Right lobe of liver (tissue), 4 donors: ENCODE results near the gene WDR82.

Source experiments
- POLR2A ChIP-seq: fragments of 450-650 bp; IDR thresholded peaks from one replicate; pipeline ENCODE4 v1.6.1; 2017; ENCODE audit warnings: antibody characterized with exemption, mild to moderate bottlenecking
- TF ChIP-seq, protein P1 (sequence below), 4 donors: fragments of 200-600 bp in 3 of 4; fragments of 450-650 bp in 1 of 4; IDR thresholded peaks; one replicate each; pipeline versions ENCODE4 v1.5.1 to v1.8.0; 2016 to 2022; ENCODE audit warnings: antibody characterized with exemption in 4 of 4, mild to moderate bottlenecking in 2 of 4
- donor health status: DM: no; HTN: no; CAD: no.
- donor health status: DM: no; HTN: no; CAD: no.
- donor health status: DM: no; HTN: yes; CAD: no.

- TF ChIP-seq, protein P1, sequence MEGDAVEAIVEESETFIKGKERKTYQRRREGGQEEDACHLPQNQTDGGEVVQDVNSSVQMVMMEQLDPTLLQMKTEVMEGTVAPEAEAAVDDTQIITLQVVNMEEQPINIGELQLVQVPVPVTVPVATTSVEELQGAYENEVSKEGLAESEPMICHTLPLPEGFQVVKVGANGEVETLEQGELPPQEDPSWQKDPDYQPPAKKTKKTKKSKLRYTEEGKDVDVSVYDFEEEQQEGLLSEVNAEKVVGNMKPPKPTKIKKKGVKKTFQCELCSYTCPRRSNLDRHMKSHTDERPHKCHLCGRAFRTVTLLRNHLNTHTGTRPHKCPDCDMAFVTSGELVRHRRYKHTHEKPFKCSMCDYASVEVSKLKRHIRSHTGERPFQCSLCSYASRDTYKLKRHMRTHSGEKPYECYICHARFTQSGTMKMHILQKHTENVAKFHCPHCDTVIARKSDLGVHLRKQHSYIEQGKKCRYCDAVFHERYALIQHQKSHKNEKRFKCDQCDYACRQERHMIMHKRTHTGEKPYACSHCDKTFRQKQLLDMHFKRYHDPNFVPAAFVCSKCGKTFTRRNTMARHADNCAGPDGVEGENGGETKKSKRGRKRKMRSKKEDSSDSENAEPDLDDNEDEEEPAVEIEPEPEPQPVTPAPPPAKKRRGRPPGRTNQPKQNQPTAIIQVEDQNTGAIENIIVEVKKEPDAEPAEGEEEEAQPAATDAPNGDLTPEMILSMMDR (IDR thresholded peaks at IDR 0.05) = no peak
- TF ChIP-seq POLR2A = peak; percentile 13
Observed at GRCh38 chr3:52246728-52247408, 31.6 kb downstream of the WDR82 start.
